ENCODE results near the gene GALM. TPM values are rescaled to one million over a fixed set of nuclear protein-coding genes. Genes with fewer than 3 reads are reported as not detected.

The GALM gene
- total and polyA plus RNA-seq, 2 of the 13 experiments (the other 11 are each of a cell fraction or from before 2014, with no cell fraction given) = 65.5 to 90.0 TPM

DNA sequence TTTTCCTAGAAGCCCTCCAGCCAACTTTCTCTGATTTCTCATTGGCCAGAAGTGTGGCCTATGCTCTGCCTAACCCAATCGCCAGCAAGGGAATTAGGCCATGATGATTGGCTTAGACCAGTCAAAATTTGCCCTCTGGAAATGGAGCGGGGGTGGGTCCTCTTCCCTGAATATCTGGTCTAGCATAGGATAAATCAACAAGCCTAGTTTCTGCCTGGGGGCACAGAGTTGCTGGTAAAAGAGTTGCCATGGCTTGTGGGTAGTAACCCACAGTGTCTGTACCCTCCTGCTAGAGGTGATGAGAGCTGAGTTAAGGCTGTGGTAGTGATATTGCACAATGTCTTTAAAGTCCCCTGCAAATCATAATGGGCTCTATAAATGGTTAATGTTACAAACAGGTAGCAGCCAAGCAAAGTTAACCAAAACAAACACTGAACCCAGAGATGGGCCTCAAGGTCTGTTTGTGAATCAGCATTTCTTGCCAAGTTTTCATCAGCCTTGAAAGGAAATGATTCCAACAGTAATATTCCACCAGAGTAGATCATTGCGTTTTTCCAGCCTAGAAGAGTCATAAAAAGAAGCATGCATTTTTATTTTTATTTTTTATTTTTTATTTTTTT, 19.3 kb downstream of the GALM start (continued):
- TF ChIP-seq, protein P1, sequence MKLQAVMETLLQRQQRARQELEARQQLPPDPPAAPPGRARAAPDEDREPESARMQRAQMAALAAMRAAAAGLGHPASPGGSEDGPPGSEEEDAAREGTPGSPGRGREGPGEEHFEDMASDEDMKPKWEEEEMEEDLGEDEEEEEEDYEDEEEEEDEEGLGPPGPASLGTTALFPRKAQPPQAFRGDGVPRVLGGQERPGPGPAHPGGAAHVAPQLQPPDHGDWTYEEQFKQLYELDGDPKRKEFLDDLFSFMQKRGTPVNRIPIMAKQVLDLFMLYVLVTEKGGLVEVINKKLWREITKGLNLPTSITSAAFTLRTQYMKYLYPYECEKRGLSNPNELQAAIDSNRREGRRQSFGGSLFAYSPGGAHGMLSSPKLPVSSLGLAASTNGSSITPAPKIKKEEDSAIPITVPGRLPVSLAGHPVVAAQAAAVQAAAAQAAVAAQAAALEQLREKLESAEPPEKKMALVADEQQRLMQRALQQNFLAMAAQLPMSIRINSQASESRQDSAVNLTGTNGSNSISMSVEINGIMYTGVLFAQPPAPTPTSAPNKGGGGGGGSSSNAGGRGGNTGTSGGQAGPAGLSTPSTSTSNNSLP (IDR thresholded peaks at IDR 0.05; ENCODE audit: low read depth, low read length) = peak; percentile 80
- TF ChIP-seq ZNF564 (CRISPR knock-in tag; IDR thresholded peaks at IDR 0.05) = no peak
- peak; percentile 39; the same call in 1 of the 2 replicates for TF ChIP-seq ZNF24 (IDR thresholded peaks at IDR 0.05)
- no peak for TF ChIP-seq RAD21 (CRISPR knock-in tag; IDR thresholded peaks at IDR 0.05)
- TF ChIP-seq SALL1 (CRISPR knock-in tag; IDR thresholded peaks at IDR 0.05) = peak; percentile 48; the same call in 1 of the 2 replicates
- no peak for TF ChIP-seq E2F2 (CRISPR knock-in tag; IDR thresholded peaks at IDR 0.05; ENCODE audit: borderline replicate concordance)
- TF ChIP-seq ZNF20 (CRISPR knock-in tag; IDR thresholded peaks at IDR 0.05) = peak; percentile 100
- TF ChIP-seq, protein P2, sequence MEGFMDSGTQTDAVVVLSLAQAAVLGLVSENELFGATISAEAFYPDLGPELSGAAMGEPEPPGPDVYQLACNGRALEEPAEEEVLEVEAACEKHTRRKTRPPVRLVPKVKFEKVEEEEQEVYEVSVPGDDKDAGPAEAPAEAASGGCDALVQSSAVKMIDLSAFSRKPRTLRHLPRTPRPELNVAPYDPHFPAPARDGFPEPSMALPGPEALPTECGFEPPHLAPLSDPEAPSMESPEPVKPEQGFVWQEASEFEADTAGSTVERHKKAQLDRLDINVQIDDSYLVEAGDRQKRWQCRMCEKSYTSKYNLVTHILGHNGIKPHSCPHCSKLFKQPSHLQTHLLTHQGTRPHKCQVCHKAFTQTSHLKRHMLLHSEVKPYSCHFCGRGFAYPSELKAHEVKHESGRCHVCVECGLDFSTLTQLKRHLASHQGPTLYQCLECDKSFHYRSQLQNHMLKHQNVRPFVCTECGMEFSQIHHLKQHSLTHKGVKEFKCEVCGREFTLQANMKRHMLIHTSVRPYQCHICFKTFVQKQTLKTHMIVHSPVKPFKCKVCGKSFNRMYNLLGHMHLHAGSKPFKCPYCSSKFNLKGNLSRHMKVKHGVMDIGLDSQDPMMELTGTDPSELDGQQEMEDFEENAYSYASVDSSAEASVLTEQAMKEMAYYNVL (CRISPR knock-in tag; IDR thresholded peaks at IDR 0.05; ENCODE audit: borderline replicate concordance) = 0 out of 2 replicates have a peak, but pooled peaks have one; percentile 18
- TF ChIP-seq, protein P3, sequence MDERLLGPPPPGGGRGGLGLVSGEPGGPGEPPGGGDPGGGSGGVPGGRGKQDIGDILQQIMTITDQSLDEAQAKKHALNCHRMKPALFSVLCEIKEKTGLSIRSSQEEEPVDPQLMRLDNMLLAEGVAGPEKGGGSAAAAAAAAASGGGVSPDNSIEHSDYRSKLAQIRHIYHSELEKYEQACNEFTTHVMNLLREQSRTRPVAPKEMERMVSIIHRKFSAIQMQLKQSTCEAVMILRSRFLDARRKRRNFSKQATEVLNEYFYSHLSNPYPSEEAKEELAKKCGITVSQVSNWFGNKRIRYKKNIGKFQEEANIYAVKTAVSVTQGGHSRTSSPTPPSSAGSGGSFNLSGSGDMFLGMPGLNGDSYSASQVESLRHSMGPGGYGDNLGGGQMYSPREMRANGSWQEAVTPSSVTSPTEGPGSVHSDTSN (CRISPR knock-in tag; IDR thresholded peaks at IDR 0.05) = no peak
- peak; percentile 75; the same call in 1 of the 2 replicates for TF ChIP-seq ZSCAN5A (CRISPR knock-in tag; IDR thresholded peaks at IDR 0.05; ENCODE audit: borderline replicate concordance)
- no peak for TF ChIP-seq JUN (CRISPR knock-in tag; IDR thresholded peaks at IDR 0.05)
- no peak for TF ChIP-seq ZBTB14 (CRISPR knock-in tag; IDR thresholded peaks at IDR 0.05)
- TF ChIP-seq NAIF1 (CRISPR knock-in tag; IDR thresholded peaks at IDR 0.05; ENCODE audit: borderline replicate concordance) = no peak
- peak; percentile 34; the same call in 1 of the 2 replicates for TF ChIP-seq KDM2A (CRISPR knock-in tag; IDR thresholded peaks at IDR 0.05; ENCODE audit: borderline replicate concordance, low read depth)
- no peak for TF ChIP-seq MYC (CRISPR knock-in tag; IDR thresholded peaks at IDR 0.05; ENCODE audit: borderline replicate concordance)
- peak; percentile 74; the same call in 1 of the 2 replicates for TF ChIP-seq TBX2 (CRISPR knock-in tag; IDR thresholded peaks at IDR 0.05; ENCODE audit: borderline replicate concordance)
- no peak for TF ChIP-seq ZNF260 (CRISPR knock-in tag; IDR thresholded peaks at IDR 0.05; ENCODE audit: borderline replicate concordance, low read depth)
- TF ChIP-seq TAF15 (IDR thresholded peaks at IDR 0.05; ENCODE audit: low read depth, low read length, poor library complexity, severe bottlenecking) = no peak
- TF ChIP-seq SCMH1 (CRISPR knock-in tag; IDR thresholded peaks at IDR 0.05; ENCODE audit: borderline replicate concordance) = no peak
- no peak for TF ChIP-seq ELF4 (CRISPR knock-in tag; IDR thresholded peaks at IDR 0.05; ENCODE audit: borderline replicate concordance)
- no peak for TF ChIP-seq RFX1 (IDR thresholded peaks at IDR 0.05)

All from HepG2 (cell line).